ENCODE measurements around the gene TUB.

Gene TUB

GRCh38 chr11:8109675-8110074 lies 28.7 kb downstream of the TUB start:
- DNase-seq, result no peak

GRCh38 chr11:8110396-8110795 lies 29.4 kb downstream of the TUB start:
- peak; percentile 2 for DNase-seq

- no peak for DNase-seq
These were observed 30.6 kb downstream of the TUB start for GRCh38 chr11:8111636-8112035.

- DNase-seq, result no peak
These were observed 41.3 kb downstream of the TUB start for GRCh38 chr11:8122173-8122764.

GRCh38 chr11:8126649-8127289 lies 45.8 kb downstream of the TUB start:
- DNase-seq, result no peak

GRCh38 chr11:8127447-8127846 lies 46.4 kb downstream of the TUB start:
- DNase-seq, result no peak

GRCh38 chr11:8138526-8138925 lies 57.5 kb downstream of the TUB start:
- DNase-seq, result no peak

- DNase-seq, result no peak
These were observed 68.7 kb downstream of the TUB start for GRCh38 chr11:8149726-8150125.

All from DMS153 (cell line).